ENCODE data around the gene TRNT1. TPM values are rescaled to one million over a fixed set of nuclear protein-coding genes. Genes with fewer than 3 reads are reported as not detected.

Gene TRNT1
- total and polyA plus RNA-seq, 4 donors, result 10.0 to 37.6 (median 16.5) TPM

DNA sequence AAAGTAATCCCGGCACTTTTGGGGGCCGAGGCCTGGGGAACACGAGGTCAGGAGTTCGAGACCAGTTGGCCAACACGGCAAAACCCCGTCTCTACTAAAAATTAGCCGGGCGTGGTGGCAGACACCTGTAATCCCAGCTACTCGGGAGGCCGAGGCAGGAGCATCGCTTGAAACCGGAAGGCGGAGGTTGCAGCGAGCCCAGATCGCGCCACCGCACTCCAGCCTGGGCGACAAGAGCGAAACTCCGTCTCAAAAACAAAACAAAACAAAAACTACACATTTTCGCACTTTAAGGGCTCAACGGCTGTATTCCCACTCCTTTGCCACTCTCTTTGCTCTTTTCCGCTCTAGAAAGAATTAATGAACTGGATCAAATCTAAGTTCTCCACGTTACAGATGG is 763 bp upstream of the TRNT1 start:
- Histone ChIP-seq H3K4me1 (ENCODE audit: control insufficient read depth in 5 of 5, insufficient read depth in 5 of 5, low read length in 5 of 5) (peaks cover 3 to 11% (median 8%) of the 10 kb centered on the region in 5 donors), H3K9ac (ENCODE audit: insufficient read depth in 1 of 2, low read length in 2 of 2) (peak overlapping the region; percentile 91 to 94), H3K4me3 (no peak overlapping the region), H3K27ac (ENCODE audit: low read depth in 1 of 2, low read length in 1 of 2) (peak overlapping the region; percentile 85 to 98), H3K36me3 (ENCODE audit: control insufficient read depth in 4 of 4, insufficient read depth in 4 of 4, low read length in 4 of 4) (peaks cover 6 to 18% (median 8%) of the 10 kb centered on the region in 4 donors), H3K27me3 (ENCODE audit: control insufficient read depth in 3 of 3, insufficient read depth in 3 of 3, low read length in 2 of 3) (no peaks in the 10 kb centered on the region), H3K9me3 (ENCODE audit: control insufficient read depth in 4 of 4, insufficient read depth in 3 of 4, low read length in 3 of 4) (no peaks in the 10 kb centered on the region)
- TF ChIP-seq, protein P1, sequence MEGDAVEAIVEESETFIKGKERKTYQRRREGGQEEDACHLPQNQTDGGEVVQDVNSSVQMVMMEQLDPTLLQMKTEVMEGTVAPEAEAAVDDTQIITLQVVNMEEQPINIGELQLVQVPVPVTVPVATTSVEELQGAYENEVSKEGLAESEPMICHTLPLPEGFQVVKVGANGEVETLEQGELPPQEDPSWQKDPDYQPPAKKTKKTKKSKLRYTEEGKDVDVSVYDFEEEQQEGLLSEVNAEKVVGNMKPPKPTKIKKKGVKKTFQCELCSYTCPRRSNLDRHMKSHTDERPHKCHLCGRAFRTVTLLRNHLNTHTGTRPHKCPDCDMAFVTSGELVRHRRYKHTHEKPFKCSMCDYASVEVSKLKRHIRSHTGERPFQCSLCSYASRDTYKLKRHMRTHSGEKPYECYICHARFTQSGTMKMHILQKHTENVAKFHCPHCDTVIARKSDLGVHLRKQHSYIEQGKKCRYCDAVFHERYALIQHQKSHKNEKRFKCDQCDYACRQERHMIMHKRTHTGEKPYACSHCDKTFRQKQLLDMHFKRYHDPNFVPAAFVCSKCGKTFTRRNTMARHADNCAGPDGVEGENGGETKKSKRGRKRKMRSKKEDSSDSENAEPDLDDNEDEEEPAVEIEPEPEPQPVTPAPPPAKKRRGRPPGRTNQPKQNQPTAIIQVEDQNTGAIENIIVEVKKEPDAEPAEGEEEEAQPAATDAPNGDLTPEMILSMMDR (IDR thresholded peaks at IDR 0.05; ENCODE audit: control extremely low read depth, extremely low read depth), result no peak
- 90 to 91% methylated on average over 24 of the region's 24 CpGs for WGBS, 2 donors
- ATAC-seq (ENCODE audit: insufficient read depth, low FRiP score), result no peak
- DNase-seq, result no peak

DNA sequence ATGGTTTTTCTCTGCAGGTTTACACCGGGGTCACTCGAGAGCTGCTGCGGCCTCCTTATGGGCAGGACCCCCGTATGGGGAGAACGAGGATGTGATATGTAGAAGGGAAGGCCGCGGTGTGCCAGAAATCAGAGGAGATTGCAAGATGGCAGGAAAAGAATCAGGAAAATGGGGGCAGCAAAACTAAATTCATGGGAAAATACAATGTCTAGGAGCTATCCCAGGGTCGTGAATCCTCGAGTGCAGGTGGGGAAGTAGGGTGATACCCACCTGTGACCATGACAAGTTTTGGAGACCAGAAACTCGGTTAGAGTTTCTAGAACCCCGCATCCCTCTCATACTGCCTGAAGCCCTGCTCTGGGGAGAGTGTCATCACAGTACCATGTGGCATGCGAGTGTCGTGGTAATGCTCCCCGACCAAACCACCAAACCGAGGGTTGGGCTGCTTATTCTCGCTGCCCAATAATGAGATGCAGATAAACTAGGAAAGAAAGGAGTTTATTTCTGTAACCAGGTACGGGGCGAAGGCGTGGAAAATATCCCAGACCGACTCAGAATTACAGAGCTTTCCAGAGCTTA is 781 bp downstream of the TRNT1 start:
- H3K4me1 ChIP-seq (ENCODE audit: control insufficient read depth in 5 of 5, insufficient read depth in 5 of 5, low read length in 5 of 5), result peaks cover 3 to 11% (median 8%) of the 10 kb centered on the region in 5 donors
- no peak for DNase-seq
- H3K27me3 ChIP-seq (ENCODE audit: control insufficient read depth in 3 of 3, insufficient read depth in 3 of 3, low read length in 2 of 3), result no peaks in the 10 kb centered on the region
- no peaks in the 10 kb centered on the region for H3K9me3 ChIP-seq (ENCODE audit: control insufficient read depth in 4 of 4, insufficient read depth in 3 of 4, low read length in 3 of 4)
- peak overlapping the region; percentile 75 to 79 for H3K9ac ChIP-seq (ENCODE audit: insufficient read depth in 1 of 2, low read length in 2 of 2)
- peak; percentile 2 for ATAC-seq (ENCODE audit: insufficient read depth, low FRiP score)
- 36 to 42% methylated on average over 20 of the region's 20 CpGs for WGBS, 2 donors
- H3K4me3 ChIP-seq, result peak overlapping the region; percentile 85
- TF ChIP-seq, protein P1 (IDR thresholded peaks at IDR 0.05; ENCODE audit: control extremely low read depth, extremely low read depth), result no peak
- H3K36me3 ChIP-seq (ENCODE audit: control insufficient read depth in 4 of 4, insufficient read depth in 4 of 4, low read length in 4 of 4), result peaks cover 6 to 22% (median 11%) of the 10 kb centered on the region in 4 donors
- H3K27ac ChIP-seq (ENCODE audit: low read depth in 1 of 2, low read length in 1 of 2), result peak overlapping the region; percentile 94 to 98

DNA sequence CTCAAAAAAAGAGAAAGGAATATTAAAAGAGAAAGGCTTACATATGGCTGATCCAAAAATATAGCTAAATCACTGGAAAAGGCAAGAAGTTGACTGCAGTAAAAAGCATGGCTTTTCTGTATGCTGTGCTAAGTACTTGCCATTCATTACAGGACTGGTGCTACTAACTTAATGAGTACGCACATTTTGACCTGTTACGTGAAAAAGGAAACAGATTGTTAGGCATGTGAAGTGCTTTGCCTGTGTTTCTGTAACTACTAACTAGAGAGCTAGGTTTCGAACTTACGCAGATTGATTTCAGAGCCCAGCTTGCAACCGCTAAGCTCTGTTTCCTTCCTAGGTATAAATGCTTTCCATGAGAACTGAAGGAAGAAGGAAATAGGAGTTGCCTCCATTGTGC is 2.8 kb downstream of the TRNT1 start:
- no peak overlapping the region for H3K4me3 ChIP-seq
- TF ChIP-seq, protein P1 (IDR thresholded peaks at IDR 0.05; ENCODE audit: control extremely low read depth, extremely low read depth), result no peak
- H3K36me3 ChIP-seq (ENCODE audit: control insufficient read depth in 4 of 4, insufficient read depth in 4 of 4, low read length in 4 of 4), result peaks cover 7 to 22% (median 11%) of the 10 kb centered on the region in 4 donors
- H3K27ac ChIP-seq (ENCODE audit: low read depth in 1 of 2, low read length in 1 of 2), result no peak overlapping the region
- 61 to 72% methylated on average over 5 of the region's 5 CpGs for WGBS, 2 donors
- ATAC-seq (ENCODE audit: insufficient read depth, low FRiP score) (no peak), DNase-seq (no peak)
- no peaks in the 10 kb centered on the region for H3K9me3 ChIP-seq (ENCODE audit: control insufficient read depth in 4 of 4, insufficient read depth in 3 of 4, low read length in 3 of 4)
- no peak overlapping the region for H3K9ac ChIP-seq (ENCODE audit: insufficient read depth in 1 of 2, low read length in 2 of 2)
- H3K4me1 ChIP-seq (ENCODE audit: control insufficient read depth in 5 of 5, insufficient read depth in 5 of 5, low read length in 5 of 5), result peaks cover 6 to 11% (median 8%) of the 10 kb centered on the region in 5 donors
- no peaks in the 10 kb centered on the region for H3K27me3 ChIP-seq (ENCODE audit: control insufficient read depth in 3 of 3, insufficient read depth in 3 of 3, low read length in 2 of 3)

DNA sequence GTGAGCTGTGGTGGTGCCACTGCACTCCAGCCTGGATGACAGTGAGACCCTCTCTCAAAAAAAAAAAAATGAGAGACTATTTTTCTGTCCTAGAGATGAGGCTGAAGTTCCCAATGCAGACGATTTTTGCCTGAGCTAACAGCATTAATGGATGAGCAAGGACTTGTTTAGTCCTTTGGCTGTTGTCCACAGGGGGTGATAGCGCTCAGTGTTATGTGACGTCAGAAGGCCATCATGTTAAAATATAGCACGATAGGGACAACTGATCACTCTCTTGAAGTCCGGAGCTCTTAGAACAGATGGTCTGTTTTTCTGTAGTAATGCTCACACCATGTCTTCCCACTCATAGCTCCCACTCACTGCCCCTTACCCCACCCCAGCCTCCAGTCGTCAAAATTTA is 6.8 kb downstream of the TRNT1 start:
- WGBS, 2 donors, result 77 to 82% methylated on average over 6 of the region's 6 CpGs
- Histone ChIP-seq H3K27me3 (ENCODE audit: control insufficient read depth in 3 of 3, insufficient read depth in 3 of 3, low read length in 2 of 3) (no peaks in the 10 kb centered on the region), H3K9me3 (ENCODE audit: control insufficient read depth in 4 of 4, insufficient read depth in 3 of 4, low read length in 3 of 4) (no peaks in the 10 kb centered on the region), H3K4me1 (ENCODE audit: control insufficient read depth in 5 of 5, insufficient read depth in 5 of 5, low read length in 5 of 5) (peaks cover 0 to 2% (median 0%) of the 10 kb centered on the region in 5 donors), H3K36me3 (ENCODE audit: control insufficient read depth in 4 of 4, insufficient read depth in 4 of 4, low read length in 4 of 4) (peaks cover 7 to 19% (median 12%) of the 10 kb centered on the region in 4 donors), H3K9ac (ENCODE audit: insufficient read depth in 1 of 2, low read length in 2 of 2) (no peak overlapping the region), H3K27ac (ENCODE audit: low read depth in 1 of 2, low read length in 1 of 2) (no peak overlapping the region), H3K4me3 (no peak overlapping the region)
- DNase-seq, result no peak
- TF ChIP-seq, protein P1 (IDR thresholded peaks at IDR 0.05; ENCODE audit: control extremely low read depth, extremely low read depth), result no peak
- ATAC-seq (ENCODE audit: insufficient read depth, low FRiP score), result no peak
